ENCODE results near the gene GPHB5. TPM values are rescaled to one million over a fixed set of nuclear protein-coding genes. Genes with fewer than 3 reads are reported as not detected.
"Not testable (repeated sequence)": the region's sequence is repeated elsewhere in the genome, so short reads cannot be mapped to it uniquely, and the experiment has no call there.

GPHB5 gene
- total and polyA plus RNA-seq, 4 donors, result not detected

DNA sequence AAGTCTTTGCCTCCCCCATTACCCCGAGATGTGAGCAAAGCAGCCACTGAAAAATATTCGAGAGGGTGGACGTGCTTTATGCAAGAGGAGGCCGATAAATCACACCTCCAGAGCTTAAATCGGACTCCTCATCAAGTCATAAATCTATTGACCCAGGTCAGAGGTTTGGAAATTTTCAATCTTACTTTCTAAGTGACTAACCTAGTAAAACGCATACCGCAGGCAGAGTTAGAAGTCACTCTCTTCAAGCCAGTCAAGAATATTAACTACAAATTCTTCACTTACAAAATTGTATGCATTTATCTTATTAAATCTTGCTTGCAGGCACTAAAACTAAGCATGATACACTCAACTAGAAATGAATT is 34.9 kb downstream of the GPHB5 start:
- Histone ChIP-seq H3K4me3 (ENCODE audit: low read depth in 1 of 3, low read length in 3 of 3) (no peak overlapping the region), H3K9me3 (ENCODE audit: control insufficient read depth in 4 of 4, low read length in 3 of 4) (no peaks in the 10 kb centered on the region), H3K36me3 (ENCODE audit: control insufficient read depth in 4 of 4, insufficient read depth in 3 of 4, low read depth in 1 of 4, low read length in 3 of 4) (no peaks in the 10 kb centered on the region), H3K4me1 (ENCODE audit: control insufficient read depth in 4 of 4, insufficient read depth in 4 of 4, low read length in 3 of 4) (peaks cover 0 to 6% (median 0%) of the 10 kb centered on the region in 4 donors), H3K9ac (ENCODE audit: low read depth in 1 of 2, low read length in 2 of 2) (no peak overlapping the region), H3K27ac (ENCODE audit: low read depth in 1 of 2, low read length in 2 of 2) (no peak overlapping the region), H3K27me3 (ENCODE audit: control insufficient read depth in 4 of 4, insufficient read depth in 4 of 4, low read length in 3 of 4) (no peaks in the 10 kb centered on the region)
- WGBS, result 78% methylated on average over 7 of the region's 7 CpGs
- DNase-seq (ENCODE audit: low spot score), result no peak
- TF ChIP-seq, protein P1, sequence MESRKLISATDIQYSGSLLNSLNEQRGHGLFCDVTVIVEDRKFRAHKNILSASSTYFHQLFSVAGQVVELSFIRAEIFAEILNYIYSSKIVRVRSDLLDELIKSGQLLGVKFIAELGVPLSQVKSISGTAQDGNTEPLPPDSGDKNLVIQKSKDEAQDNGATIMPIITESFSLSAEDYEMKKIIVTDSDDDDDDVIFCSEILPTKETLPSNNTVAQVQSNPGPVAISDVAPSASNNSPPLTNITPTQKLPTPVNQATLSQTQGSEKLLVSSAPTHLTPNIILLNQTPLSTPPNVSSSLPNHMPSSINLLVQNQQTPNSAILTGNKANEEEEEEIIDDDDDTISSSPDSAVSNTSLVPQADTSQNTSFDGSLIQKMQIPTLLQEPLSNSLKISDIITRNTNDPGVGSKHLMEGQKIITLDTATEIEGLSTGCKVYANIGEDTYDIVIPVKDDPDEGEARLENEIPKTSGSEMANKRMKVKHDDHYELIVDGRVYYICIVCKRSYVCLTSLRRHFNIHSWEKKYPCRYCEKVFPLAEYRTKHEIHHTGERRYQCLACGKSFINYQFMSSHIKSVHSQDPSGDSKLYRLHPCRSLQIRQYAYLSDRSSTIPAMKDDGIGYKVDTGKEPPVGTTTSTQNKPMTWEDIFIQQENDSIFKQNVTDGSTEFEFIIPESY (IDR thresholded peaks at IDR 0.05), result no peak
- TF ChIP-seq TAF1 (conservative IDR thresholded peaks at IDR 0.05), result no peak
- TF ChIP-seq, protein P2, sequence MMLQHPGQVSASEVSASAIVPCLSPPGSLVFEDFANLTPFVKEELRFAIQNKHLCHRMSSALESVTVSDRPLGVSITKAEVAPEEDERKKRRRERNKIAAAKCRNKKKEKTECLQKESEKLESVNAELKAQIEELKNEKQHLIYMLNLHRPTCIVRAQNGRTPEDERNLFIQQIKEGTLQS (IDR thresholded peaks at IDR 0.05), result no peak

DNA sequence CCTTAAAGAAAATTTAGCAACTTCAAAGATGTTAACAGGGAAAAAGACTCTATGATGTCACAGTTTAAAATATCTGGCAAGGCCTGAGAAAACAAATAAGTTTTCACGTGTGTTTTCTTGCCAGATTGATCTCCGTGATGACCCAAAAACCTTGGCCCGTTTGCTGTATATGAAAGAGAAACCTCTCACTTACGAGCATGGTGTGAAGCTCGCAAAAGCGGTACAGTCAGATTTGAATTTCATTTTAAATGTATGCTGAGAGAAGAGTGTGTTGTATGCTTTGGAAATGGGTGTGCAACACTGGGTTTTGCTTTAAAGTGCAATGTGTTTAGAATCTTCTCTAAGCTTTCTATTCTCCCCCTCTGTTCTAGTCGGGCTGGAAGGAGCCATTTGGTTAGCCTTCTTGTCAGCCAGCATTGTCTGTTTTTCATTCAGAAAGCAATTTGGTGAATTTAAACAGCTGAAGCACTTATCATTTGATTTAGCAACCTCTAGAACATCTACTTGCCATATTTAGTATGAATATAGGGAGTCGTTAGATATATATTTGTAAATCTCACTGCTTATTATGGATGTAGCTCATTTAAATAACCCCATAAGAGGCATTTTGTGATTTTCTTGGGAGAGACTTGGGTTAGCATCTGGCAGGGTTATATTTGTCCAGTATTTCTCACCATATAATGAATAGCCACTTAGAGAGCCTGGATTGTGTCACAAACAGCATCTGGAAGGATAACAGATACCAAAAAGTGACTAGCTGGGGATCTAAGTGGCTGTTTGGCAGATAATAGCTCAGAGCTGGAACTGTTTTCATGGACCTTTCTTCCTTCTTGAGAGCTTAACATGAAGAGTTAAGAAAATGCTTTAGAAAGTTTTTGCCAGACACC is 35.5 kb downstream of the GPHB5 start:
- Histone ChIP-seq H3K27me3 (ENCODE audit: control insufficient read depth in 4 of 4, insufficient read depth in 4 of 4, low read length in 3 of 4) (no peaks in the 10 kb centered on the region), H3K27ac (ENCODE audit: low read depth in 1 of 2, low read length in 2 of 2) (no peak overlapping the region), H3K36me3 (ENCODE audit: control insufficient read depth in 4 of 4, insufficient read depth in 3 of 4, low read depth in 1 of 4, low read length in 3 of 4) (no peaks in the 10 kb centered on the region), H3K9me3 (ENCODE audit: control insufficient read depth in 4 of 4, low read length in 3 of 4) (no peaks in the 10 kb centered on the region), H3K4me1 (ENCODE audit: control insufficient read depth in 4 of 4, insufficient read depth in 4 of 4, low read length in 3 of 4) (peaks cover 0 to 6% (median 0%) of the 10 kb centered on the region in 4 donors), H3K9ac (ENCODE audit: low read depth in 1 of 2, low read length in 2 of 2) (no peak overlapping the region), H3K4me3 (ENCODE audit: low read depth in 1 of 3, low read length in 3 of 3) (no peak overlapping the region)
- DNase-seq (ENCODE audit: low spot score), result no peak
- WGBS, result 63% methylated on average over 8 of the region's 8 CpGs
- TF ChIP-seq, protein P3, sequence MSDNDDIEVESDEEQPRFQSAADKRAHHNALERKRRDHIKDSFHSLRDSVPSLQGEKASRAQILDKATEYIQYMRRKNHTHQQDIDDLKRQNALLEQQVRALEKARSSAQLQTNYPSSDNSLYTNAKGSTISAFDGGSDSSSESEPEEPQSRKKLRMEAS (IDR thresholded peaks at IDR 0.05), result no peak
- no peak for TF ChIP-seq NR2F2 (IDR thresholded peaks at IDR 0.05)
- TF ChIP-seq GABPA (IDR thresholded peaks at IDR 0.05 in 1 of 2, conservative IDR thresholded peaks at IDR 0.05 in 1 of 2), result no peak
- TF ChIP-seq EGR1 (IDR thresholded peaks at IDR 0.05; ENCODE audit: low read depth in 2 of 2), result no peak
- no peak for TF ChIP-seq HNF4A (conservative IDR thresholded peaks at IDR 0.05)
- no peak for TF ChIP-seq RAD21 (IDR thresholded peaks at IDR 0.05)
- TF ChIP-seq FOXA1 (IDR thresholded peaks at IDR 0.05), result no peak
- TF ChIP-seq, protein P1 (IDR thresholded peaks at IDR 0.05), result no peak
- TF ChIP-seq, protein P2 (IDR thresholded peaks at IDR 0.05), result no peak
- TF ChIP-seq FOXA2 (IDR thresholded peaks at IDR 0.05), result no peak
- TF ChIP-seq, protein P4, sequence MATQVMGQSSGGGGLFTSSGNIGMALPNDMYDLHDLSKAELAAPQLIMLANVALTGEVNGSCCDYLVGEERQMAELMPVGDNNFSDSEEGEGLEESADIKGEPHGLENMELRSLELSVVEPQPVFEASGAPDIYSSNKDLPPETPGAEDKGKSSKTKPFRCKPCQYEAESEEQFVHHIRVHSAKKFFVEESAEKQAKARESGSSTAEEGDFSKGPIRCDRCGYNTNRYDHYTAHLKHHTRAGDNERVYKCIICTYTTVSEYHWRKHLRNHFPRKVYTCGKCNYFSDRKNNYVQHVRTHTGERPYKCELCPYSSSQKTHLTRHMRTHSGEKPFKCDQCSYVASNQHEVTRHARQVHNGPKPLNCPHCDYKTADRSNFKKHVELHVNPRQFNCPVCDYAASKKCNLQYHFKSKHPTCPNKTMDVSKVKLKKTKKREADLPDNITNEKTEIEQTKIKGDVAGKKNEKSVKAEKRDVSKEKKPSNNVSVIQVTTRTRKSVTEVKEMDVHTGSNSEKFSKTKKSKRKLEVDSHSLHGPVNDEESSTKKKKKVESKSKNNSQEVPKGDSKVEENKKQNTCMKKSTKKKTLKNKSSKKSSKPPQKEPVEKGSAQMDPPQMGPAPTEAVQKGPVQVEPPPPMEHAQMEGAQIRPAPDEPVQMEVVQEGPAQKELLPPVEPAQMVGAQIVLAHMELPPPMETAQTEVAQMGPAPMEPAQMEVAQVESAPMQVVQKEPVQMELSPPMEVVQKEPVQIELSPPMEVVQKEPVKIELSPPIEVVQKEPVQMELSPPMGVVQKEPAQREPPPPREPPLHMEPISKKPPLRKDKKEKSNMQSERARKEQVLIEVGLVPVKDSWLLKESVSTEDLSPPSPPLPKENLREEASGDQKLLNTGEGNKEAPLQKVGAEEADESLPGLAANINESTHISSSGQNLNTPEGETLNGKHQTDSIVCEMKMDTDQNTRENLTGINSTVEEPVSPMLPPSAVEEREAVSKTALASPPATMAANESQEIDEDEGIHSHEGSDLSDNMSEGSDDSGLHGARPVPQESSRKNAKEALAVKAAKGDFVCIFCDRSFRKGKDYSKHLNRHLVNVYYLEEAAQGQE (IDR thresholded peaks at IDR 0.05), result no peak
- TF ChIP-seq SP1 (IDR thresholded peaks at IDR 0.05), result no peak

DNA sequence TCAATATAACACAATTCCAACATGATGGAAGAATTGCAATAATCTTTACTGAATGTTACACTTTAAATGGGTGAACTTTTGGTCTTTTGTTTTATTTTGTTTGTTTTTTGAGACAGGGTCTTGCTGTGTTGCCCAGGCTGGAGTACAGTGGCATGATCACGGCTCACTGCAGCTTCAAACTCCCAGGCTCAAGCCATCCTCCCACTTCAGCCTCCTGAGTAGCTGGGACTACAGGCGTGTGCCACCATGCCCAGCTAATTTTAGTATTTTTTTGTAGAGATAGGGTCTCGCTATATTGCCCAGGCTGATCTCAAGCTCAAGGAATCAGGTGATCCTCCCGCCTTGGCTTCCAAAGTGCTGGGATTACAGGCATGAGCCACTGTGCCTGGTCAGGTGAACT is 38.8 kb downstream of the GPHB5 start:
- H3K27ac ChIP-seq (ENCODE audit: low read depth in 1 of 2, low read length in 2 of 2); H3K27me3 ChIP-seq (ENCODE audit: control insufficient read depth in 4 of 4, insufficient read depth in 4 of 4, low read length in 3 of 4); H3K4me1 ChIP-seq (ENCODE audit: control insufficient read depth in 4 of 4, insufficient read depth in 4 of 4, low read length in 3 of 4); DNase-seq (ENCODE audit: low spot score); H3K36me3 ChIP-seq (ENCODE audit: control insufficient read depth in 4 of 4, insufficient read depth in 3 of 4, low read depth in 1 of 4, low read length in 3 of 4); H3K9me3 ChIP-seq (ENCODE audit: control insufficient read depth in 4 of 4, low read length in 3 of 4); H3K9ac ChIP-seq (ENCODE audit: low read depth in 1 of 2, low read length in 2 of 2); H3K4me3 ChIP-seq (ENCODE audit: low read depth in 1 of 3, low read length in 3 of 3): not testable (repeated sequence)
- WGBS, result 90% methylated on average over 4 of the region's 4 CpGs
